IMR-90 (cell line): Measurements from ENCODE around the gene LINGO1.

Experiments used
- CHD1 ChIP-seq: IDR thresholded peaks from 2 replicates; pipeline ENCODE4 v1.6.1; 2012; ENCODE audit warnings: low read depth, low read length, improper control_type of control experiment
- CTCF ChIP-seq: conservative IDR thresholded peaks from 2 replicates; pipeline ENCODE4 v1.5.1; 2012; ENCODE audit warnings: mild to moderate bottlenecking, low read depth, low read length, improper control_type of control experiment
- FOS ChIP-seq: fragments of 150-350 bp; IDR thresholded peaks from 2 replicates; pipeline ENCODE4 v1.6.1; 2016; ENCODE audit warnings: low read depth, low read length
- MAFK ChIP-seq: IDR thresholded peaks from 2 replicates; pipeline ENCODE4 v1.6.1; 2012; ENCODE audit warnings: low read depth, low read length, improper control_type of control experiment
- MXI1 ChIP-seq: IDR thresholded peaks from 2 replicates; pipeline ENCODE4 v1.6.1; 2012; ENCODE audit warnings: low read depth, mild to moderate bottlenecking, low read length, moderate library complexity, borderline replicate concordance
- NFE2L2 ChIP-seq: fragments of 150-350 bp; IDR thresholded peaks from 2 replicates; pipeline ENCODE4 v1.6.1; 2016; ENCODE audit warnings: low read depth, mild to moderate bottlenecking, low read length
- POLR2A ChIP-seq: IDR thresholded peaks from 2 replicates; pipeline ENCODE4 v1.6.1; 2012; ENCODE audit warnings: mild to moderate bottlenecking, low read depth, low read length
- RAD21 ChIP-seq: IDR thresholded peaks from 2 replicates; pipeline ENCODE4 v1.6.1; 2012; ENCODE audit warnings: low read length, improper control_type of control experiment
- SMC3 ChIP-seq: fragments of 150-350 bp; IDR thresholded peaks from 2 replicates; pipeline ENCODE4 v1.6.1; 2016; ENCODE audit warnings: low read depth, mild to moderate bottlenecking, antibody characterized with exemption, low read length, moderate library complexity
- TF ChIP-seq, protein P1 (sequence below): fragments of 150-350 bp; IDR thresholded peaks from 2 replicates; pipeline ENCODE4 v1.6.1; 2017; ENCODE audit warnings: mild to moderate bottlenecking, antibody characterized with exemption, low read length, low read depth

GRCh38 chr15:77613814-77614213, 18.9 kb downstream of the LINGO1 start:
- TF ChIP-seq CTCF (no peak), POLR2A (no peak), NFE2L2 (no peak), CHD1 (no peak), MXI1 (no peak), RAD21 (no peak), MAFK (no peak), FOS (no peak), SMC3 (no peak)
- TF ChIP-seq, protein P1, sequence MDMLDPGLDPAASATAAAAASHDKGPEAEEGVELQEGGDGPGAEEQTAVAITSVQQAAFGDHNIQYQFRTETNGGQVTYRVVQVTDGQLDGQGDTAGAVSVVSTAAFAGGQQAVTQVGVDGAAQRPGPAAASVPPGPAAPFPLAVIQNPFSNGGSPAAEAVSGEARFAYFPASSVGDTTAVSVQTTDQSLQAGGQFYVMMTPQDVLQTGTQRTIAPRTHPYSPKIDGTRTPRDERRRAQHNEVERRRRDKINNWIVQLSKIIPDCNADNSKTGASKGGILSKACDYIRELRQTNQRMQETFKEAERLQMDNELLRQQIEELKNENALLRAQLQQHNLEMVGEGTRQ: no peak
